IMR-90 (cell line): ENCODE results near the gene STOX2. TPM values are rescaled to one million over a fixed set of nuclear protein-coding genes. Genes with fewer than 3 reads are reported as not detected.

Experiments
- ATAC-seq: fragments of 200-7000 bp; cut with Tn5 transposase; 2 replicates; pipeline ENCODE4 v1.9.1; 2020; ENCODE audit warnings: low read depth, mild to moderate bottlenecking, moderate library complexity
- BruUV-seq: library from RNA; stranded (reverse); fragments of 400-500 nt; replicated peaks from 2 replicates; lab custom pipeline; 2021; lab: Mats Ljungman, UMichigan
- CTCF ChIA-PET: fragments of 300-600 bp; formaldehyde crosslinking; extraction: SDS; loops from one replicate; lab custom pipeline; 2021; ENCODE audit warnings: antibody characterized with exemption; lab: Yijun Ruan, JAX
- POLR2A ChIA-PET: fragments of 300-600 bp; sonication (Branson Sonifier 250); formaldehyde crosslinking; loops from one replicate; lab custom pipeline; 2022; ENCODE audit warnings: antibody characterized with exemption; ENCODE audit not compliant: unreplicated experiment; lab: Charles Lee
- DNase-seq: peaks from one replicate; pipeline ENCODE4 v3.0.0; 2013
- H2AFZ ChIP-seq: replicated peaks from 2 replicates; pipeline ENCODE3; 2013; ENCODE audit warnings: low read length, mild to moderate bottlenecking; ENCODE audit not compliant: poor library complexity
- H2AK5ac ChIP-seq: 2 replicates; pipeline ENCODE4 v1.6.1; 2013; ENCODE audit warnings: low read depth, low read length, inconsistent platforms
- H2AK9ac ChIP-seq: replicated peaks from 2 replicates; pipeline ENCODE3; 2013; ENCODE audit warnings: mild to moderate bottlenecking, low read depth, low read length, moderate library complexity; ENCODE audit not compliant: poor library complexity
- H2BK120ac ChIP-seq: 2 replicates; pipeline ENCODE4 v1.6.1; 2013; ENCODE audit warnings: low read depth, low read length, inconsistent platforms
- H2BK15ac ChIP-seq: 3 replicates; pipeline ENCODE4 v1.6.1; 2013; ENCODE audit warnings: low read depth, low read length, inconsistent platforms
- H2BK20ac ChIP-seq: 2 replicates; pipeline ENCODE4 v1.6.1; 2013; ENCODE audit warnings: low read depth, mild to moderate bottlenecking, inconsistent platforms, low read length, moderate library complexity
- H2BK5ac ChIP-seq: 2 replicates; pipeline ENCODE4 v1.6.1; 2013; ENCODE audit warnings: mild to moderate bottlenecking, low read depth, low read length, inconsistent platforms; ENCODE audit not compliant: poor library complexity, severe bottlenecking
- H3K14ac ChIP-seq: replicated peaks from 2 replicates; pipeline ENCODE4 v1.6.1; 2013; ENCODE audit warnings: low read depth, low read length, inconsistent platforms
- H3K18ac ChIP-seq: 2 replicates; pipeline ENCODE4 v1.6.1; 2013; ENCODE audit warnings: low read depth, low read length, control low read depth
- H3K23ac ChIP-seq: 2 replicates; pipeline ENCODE4 v1.6.1; 2013; ENCODE audit warnings: low read depth, low read length, inconsistent platforms
- H3K27ac ChIP-seq: 2 replicates; pipeline ENCODE4 v1.5.1; 2013; ENCODE audit warnings: mild to moderate bottlenecking, control low read depth, low read length; ENCODE audit not compliant: insufficient read depth
- H3K27me3 ChIP-seq: 2 replicates; pipeline ENCODE4 v1.6.1; 2013; ENCODE audit warnings: low read length; ENCODE audit not compliant: control insufficient read depth, insufficient read depth
- H3K36me3 ChIP-seq: 2 replicates; pipeline ENCODE4 v1.6.1; 2013; ENCODE audit warnings: low read length, mixed read lengths; ENCODE audit not compliant: control insufficient read depth, insufficient read depth
- H3K4ac ChIP-seq: 2 replicates; pipeline ENCODE4 v1.6.1; 2013; ENCODE audit warnings: low read depth, low read length, inconsistent platforms
- H3K4me1 ChIP-seq: 2 replicates; pipeline ENCODE4 v1.6.1; 2013; ENCODE audit warnings: low read length, mixed read lengths; ENCODE audit not compliant: control insufficient read depth, insufficient read depth
- H3K4me2 ChIP-seq: 2 replicates; pipeline ENCODE4 v1.6.1; 2013; ENCODE audit warnings: low read depth, mild to moderate bottlenecking, control low read depth, low read length, moderate library complexity
- H3K4me3 ChIP-seq: 2 replicates; pipeline ENCODE4 v1.5.1; 2013; ENCODE audit warnings: low read depth, mild to moderate bottlenecking, control low read depth, low read length, moderate library complexity; ENCODE audit not compliant: insufficient read depth
- H3K56ac ChIP-seq: 2 replicates; pipeline ENCODE4 v1.6.1; 2013; ENCODE audit warnings: low read length, inconsistent platforms; ENCODE audit not compliant: insufficient read depth; ENCODE audit errors: extremely low read depth
- H3K79me1 ChIP-seq, 2 experiments: 2 replicates each; pipeline ENCODE4 v1.6.1; 2013; ENCODE audit warnings: low read length in 2 of 2, inconsistent platforms in 1 of 2, low read depth in 1 of 2
- H3K9ac ChIP-seq: 2 replicates; pipeline ENCODE4 v1.6.1; 2013; ENCODE audit warnings: low read depth, low read length, control low read depth
- H3K9me1 ChIP-seq: 2 replicates; pipeline ENCODE4 v1.6.1; 2013; ENCODE audit warnings: low read length, inconsistent platforms; ENCODE audit not compliant: insufficient read depth
- H3K9me3 ChIP-seq: 2 replicates; pipeline ENCODE4 v1.6.1; 2013; ENCODE audit warnings: low read length; ENCODE audit not compliant: control insufficient read depth, insufficient read depth
- H4K20me1 ChIP-seq: 2 replicates; pipeline ENCODE4 v1.6.1; 2013; ENCODE audit warnings: low read length, inconsistent platforms; ENCODE audit not compliant: insufficient read depth
- H4K5ac ChIP-seq: 2 replicates; pipeline ENCODE4 v1.6.1; 2013; ENCODE audit warnings: mild to moderate bottlenecking, low read depth, low read length, control low read depth
- H4K8ac ChIP-seq, 2 experiments: 2 replicates each; pipeline ENCODE4 v1.6.1; 2013; ENCODE audit warnings: low read depth in 2 of 2, low read length in 2 of 2, control low read depth in 1 of 2, inconsistent platforms in 1 of 2
- H4K91ac ChIP-seq: 2 replicates; pipeline ENCODE4 v1.6.1; 2013; ENCODE audit warnings: low read depth, low read length, inconsistent platforms; ENCODE audit not compliant: insufficient read depth
- ELK1 ChIP-seq: fragments of 150-350 bp; IDR thresholded peaks from 2 replicates; pipeline ENCODE4 v1.6.1; 2016; ENCODE audit warnings: low read depth, mild to moderate bottlenecking, low read length, moderate library complexity, borderline replicate concordance
- MXI1 ChIP-seq: IDR thresholded peaks from 2 replicates; pipeline ENCODE4 v1.6.1; 2012; ENCODE audit warnings: low read depth, mild to moderate bottlenecking, low read length, moderate library complexity, borderline replicate concordance
- WGBS, 2 experiments: methylation state at CpG; one replicate each; pipeline versions ENCODE4 v1.1.5 to v1.1.7; 2013; ENCODE audit warnings: missing lambda C conversion rate in 2 of 2; ENCODE audit not compliant: insufficient read length in 1 of 2; ENCODE audit errors: extremely low coverage in 2 of 2; 5-methylcytosine and 5-hydroxymethylcytosine counted together
- dilution Hi-C: fragments of 300-500 bp; cut with HindIII; formaldehyde crosslinking; loops from one replicate; pipeline ENCODE4 v1.14.3; 2018; ENCODE audit warnings: low sequenced_read_pairs; ENCODE audit not compliant: unreplicated experiment
- in situ Hi-C: fragments of 300-500 bp; cut with MboI; formaldehyde crosslinking; loops from 3 replicates; pipeline ENCODE4 v1.14.3; 2019; ENCODE audit warnings: low sequenced_read_pairs, inconsistent platforms, mixed read lengths
- intact Hi-C: fragments of 100-400 bp; cut with micrococcal nuclease; formaldehyde crosslinking; loops from 2 replicates; pipeline ENCODE4 v1.10.0; 2022
- polyA plus RNA-seq, 3 experiments: library from polyadenylated mRNA; depleted of rRNA; stranded (reverse); fragments of >200 nt; gene quantifications; 2 replicates each; pipeline ENCODE4 v1.2.3, GENCODE V29; 2012; ENCODE audit warnings: low replicate concordance in 1 of 3
- total RNA-seq: library from RNA; depleted of rRNA; stranded (reverse); fragments of >200 nt; gene quantifications from 2 replicates; pipeline ENCODE4 v1.2.3, GENCODE V29; 2012

Gene STOX2
- total and polyA plus RNA-seq, 2 of the 4 experiments (the other 2 are of a cell fraction), result 1.1 to 5.4 TPM

DNA sequence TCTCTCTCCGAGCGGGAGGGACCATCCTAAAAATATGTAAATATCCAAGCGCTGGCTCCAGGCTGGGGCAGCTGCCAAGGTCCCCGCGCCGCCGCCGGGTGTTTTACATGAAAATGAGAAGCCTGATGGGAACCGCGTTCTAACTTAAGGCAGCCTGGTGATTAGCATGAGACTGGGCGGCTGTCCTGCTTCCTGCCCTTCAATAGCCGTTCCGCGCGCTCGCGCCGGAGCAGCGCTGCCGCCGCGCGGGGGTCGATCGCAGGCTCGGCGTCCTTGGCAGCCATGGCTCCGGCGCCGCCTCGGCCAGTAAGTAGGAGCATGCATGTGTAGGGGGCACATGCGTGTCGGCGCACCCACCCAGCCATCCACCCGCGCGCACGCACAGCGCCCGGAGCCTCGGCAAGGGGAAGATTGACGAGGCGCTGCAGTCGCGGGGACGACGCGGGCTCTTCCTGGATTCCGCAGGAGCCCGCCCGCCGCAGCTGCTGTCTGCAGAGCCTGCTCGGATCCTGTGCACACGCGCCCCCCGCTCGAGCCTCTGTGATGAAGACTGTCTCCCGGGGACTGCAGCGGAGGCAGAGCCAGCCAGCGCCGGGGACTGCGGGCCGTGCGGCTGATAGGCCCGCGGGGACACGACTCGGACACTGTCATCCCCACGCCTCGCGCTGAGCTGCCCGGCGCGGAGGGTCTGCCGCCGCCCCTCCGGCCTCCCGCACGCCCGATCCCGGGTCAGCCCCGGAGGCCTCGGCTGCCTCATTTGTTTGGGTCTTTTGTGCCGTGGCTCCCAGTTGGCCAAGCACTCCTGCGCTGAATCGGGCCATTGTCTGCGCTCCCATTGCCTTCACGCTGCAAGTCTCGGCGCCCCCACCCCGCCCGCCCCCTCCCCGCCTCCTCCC is 734 bp downstream of the STOX2 start:
- Histone ChIP-seq H2BK20ac (no peak overlapping the region), H3K56ac (no peak overlapping the region), H2BK120ac (no peak overlapping the region), H3K9me1 (no peaks in the 10 kb centered on the region), H3K14ac (no peak overlapping the region), H2AK5ac (no peak overlapping the region), H3K4me2 (peak overlapping the region; percentile 79), H3K27me3 (peaks cover 16% of the 10 kb centered on the region), H4K20me1 (no peaks in the 10 kb centered on the region), H3K36me3 (peaks cover 1% of the 10 kb centered on the region; the same call in 1 of the 2 replicates), H3K4me1 (no peaks in the 10 kb centered on the region), H3K79me1 (no peaks in the 10 kb centered on the region), H3K23ac (peak overlapping the region; percentile 40; the same call in 1 of the 2 replicates), H4K5ac (no peak overlapping the region), H4K91ac (no peak overlapping the region), H3K9me3 (no peaks in the 10 kb centered on the region), H3K4me3 (peak overlapping the region; percentile 60), H3K4ac (no peak overlapping the region), H3K27ac (peak overlapping the region; percentile 41), H2AK9ac (peak overlapping the region; percentile 40), H3K9ac (peak overlapping the region; percentile 25), H2AFZ (peak overlapping the region; percentile 91), H2BK15ac (no peak overlapping the region), H4K8ac (no peak overlapping the region), H3K18ac (no peak overlapping the region; the same call in 1 of the 2 replicates), H2BK5ac (no peak overlapping the region)
- intact Hi-C loops (loop anchor here (1.0 to 5.0 kb wide), 5 partner anchors 65 to 261 kb away; no protein-coding TSS in a partner anchor), dilution Hi-C loops (no loop called here), in situ Hi-C loops (no loop called here)
- 1% methylated on average over 27 of the region's 93 CpGs; no CpG with 5 or more reads in 1 of the 2 experiments for WGBS, 2 experiments
- BruUV-seq, result no TSS peak
- TF ChIP-seq ELK1 (no peak), MXI1 (0 out of 2 replicates have a peak, but pooled peaks have one; percentile 1)
- CTCF ChIA-PET, result interaction anchor here (0.5 kb wide), 1 partner anchor 203 kb away, joined by 6 read pairs; no protein-coding TSS in a partner anchor
- DNase-seq (peak; percentile 37), ATAC-seq (peak; percentile 56)
- POLR2A ChIA-PET, result no interaction called here
